Karpas-422 (cell line): ENCODE results near the gene C15orf62. TPM values are rescaled to one million over a fixed set of nuclear protein-coding genes. Genes with fewer than 3 reads are reported as not detected.

ENCODE experiments used
- DNase-seq: peaks from one replicate; pipeline ENCODE4 v3.0.0-alpha.2; 2015
- H2AFZ ChIP-seq: fragments of 200-600 bp; sonication (generic); 2 replicates; pipeline ENCODE4 v1.6.1; 2014; ENCODE audit warnings: antibody characterized with exemption, low read length, mixed read lengths
- H3K27ac ChIP-seq: fragments of 200-600 bp; sonication (generic); 2 replicates; pipeline ENCODE4 v1.5.1; 2014; ENCODE audit warnings: mild to moderate bottlenecking, low read length, moderate library complexity
- H3K27me3 ChIP-seq: fragments of 200-600 bp; sonication (generic); 2 replicates; pipeline ENCODE4 v1.6.1; 2014; ENCODE audit warnings: low read length, mixed read lengths
- H3K36me3 ChIP-seq: fragments of 200-600 bp; sonication (generic); 2 replicates; pipeline ENCODE4 v1.6.1; 2014; ENCODE audit warnings: low read length, mixed read lengths; ENCODE audit not compliant: insufficient read depth
- H3K4me1 ChIP-seq: fragments of 200-600 bp; sonication (generic); 2 replicates; pipeline ENCODE4 v1.6.1; 2014; ENCODE audit warnings: mild to moderate bottlenecking, low read length, mixed read lengths
- H3K4me2 ChIP-seq: fragments of 200-600 bp; sonication (generic); 2 replicates; pipeline ENCODE4 v1.6.1; 2014; ENCODE audit warnings: low read length, low read depth, mild to moderate bottlenecking; ENCODE audit not compliant: poor library complexity, severe bottlenecking
- H3K4me3 ChIP-seq: fragments of 200-600 bp; sonication (generic); 2 replicates; pipeline ENCODE4 v1.5.1; 2014; ENCODE audit warnings: mild to moderate bottlenecking, antibody characterized with exemption, low read length, mixed read lengths
- H3K79me2 ChIP-seq: fragments of 200-600 bp; sonication (generic); 2 replicates; pipeline ENCODE4 v1.6.1; 2014; ENCODE audit warnings: mild to moderate bottlenecking, low read length, mixed read lengths
- H3K9ac ChIP-seq: fragments of 200-600 bp; sonication (generic); 2 replicates; pipeline ENCODE4 v1.6.0; 2014; ENCODE audit warnings: low read length
- H3K9me2 ChIP-seq: fragments of 200-600 bp; sonication (generic), shearing (Covaris generic); replicated peaks from 2 replicates; pipeline ENCODE4 v1.6.0; 2014; ENCODE audit warnings: mild to moderate bottlenecking, low read length, moderate library complexity; ENCODE audit not compliant: insufficient read depth
- H3K9me3 ChIP-seq: fragments of 300-700, 200-600 bp; sonication (generic); 2 replicates; pipeline ENCODE4 v1.6.1; 2014; ENCODE audit warnings: low read length, mixed read lengths
- H4K20me1 ChIP-seq: fragments of 200-600 bp; sonication (generic); 2 replicates; pipeline ENCODE4 v1.6.1; 2014; ENCODE audit warnings: mild to moderate bottlenecking, antibody characterized with exemption, low read length, low read depth; ENCODE audit not compliant: insufficient read depth
- total RNA-seq: library from RNA; depleted of rRNA; stranded (reverse); fragments of >200 nt; shearing (Covaris generic); gene quantifications from 2 replicates; pipeline ENCODE4 v1.2.3, GENCODE V29; 2014; ENCODE audit warnings: low replicate concordance

Gene C15orf62
- total RNA-seq, 1 experiment from 2014 or later, result 2.4 TPM

DNA sequence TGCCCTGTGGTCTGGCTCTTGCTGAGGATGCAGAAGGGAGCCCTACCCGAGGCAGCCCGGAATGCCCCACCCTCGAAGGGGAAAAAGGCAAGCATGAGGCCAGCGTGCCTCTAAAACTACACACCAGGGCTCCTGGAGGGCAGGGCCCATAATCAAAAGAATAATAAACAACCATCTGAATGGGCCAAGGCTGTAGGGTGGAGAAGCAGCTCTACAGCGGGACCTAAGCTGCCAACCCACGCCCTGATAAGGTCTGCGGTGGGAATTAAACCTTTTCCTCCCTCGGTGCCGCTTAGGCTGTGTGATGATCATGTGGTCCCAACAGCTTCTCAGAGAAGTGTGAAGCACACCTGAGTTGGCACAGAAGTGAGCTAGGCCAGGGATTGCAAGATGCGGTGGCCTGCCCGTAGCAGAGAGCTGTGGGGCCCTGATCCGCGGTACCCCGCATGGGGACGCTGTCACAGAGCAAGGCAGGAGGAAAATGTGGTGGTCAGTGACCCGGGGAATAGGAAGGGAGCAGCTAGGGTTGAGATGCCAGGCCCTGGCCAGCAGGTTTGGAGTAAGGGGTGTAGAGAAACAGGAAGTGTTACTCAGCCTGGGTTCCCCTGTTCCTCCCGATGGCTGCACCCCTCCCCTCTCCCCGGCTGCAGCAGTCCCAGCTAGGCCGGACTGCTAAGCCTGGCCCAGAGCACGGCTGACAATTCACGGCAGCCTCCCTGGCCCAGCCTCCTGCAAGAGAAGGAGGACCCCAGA lies 1.1 kb upstream of the C15orf62 start:
- H4K20me1 ChIP-seq, result peaks cover 8% of the 10 kb centered on the region; the same call in 1 of the 2 replicates
- no peaks in the 10 kb centered on the region for H3K27me3 ChIP-seq
- H3K79me2 ChIP-seq, result peaks cover 9% of the 10 kb centered on the region; the same call in 1 of the 2 replicates
- H3K36me3 ChIP-seq, result peaks cover 3% of the 10 kb centered on the region; the same call in 1 of the 2 replicates
- no peaks in the 10 kb centered on the region for H3K9me3 ChIP-seq
- peaks cover 79% of the 10 kb centered on the region for H3K4me1 ChIP-seq
- peak overlapping the region; percentile 70 for H3K4me2 ChIP-seq
- H3K27ac ChIP-seq, result peak overlapping the region; percentile 96
- peak; percentile 82 for DNase-seq
- peak overlapping the region; percentile 53 for H3K4me3 ChIP-seq
- peak overlapping the region; percentile 76 for H3K9ac ChIP-seq
- no peaks in the 10 kb centered on the region for H3K9me2 ChIP-seq
- no peak overlapping the region; the same call in 1 of the 2 replicates for H2AFZ ChIP-seq

DNA sequence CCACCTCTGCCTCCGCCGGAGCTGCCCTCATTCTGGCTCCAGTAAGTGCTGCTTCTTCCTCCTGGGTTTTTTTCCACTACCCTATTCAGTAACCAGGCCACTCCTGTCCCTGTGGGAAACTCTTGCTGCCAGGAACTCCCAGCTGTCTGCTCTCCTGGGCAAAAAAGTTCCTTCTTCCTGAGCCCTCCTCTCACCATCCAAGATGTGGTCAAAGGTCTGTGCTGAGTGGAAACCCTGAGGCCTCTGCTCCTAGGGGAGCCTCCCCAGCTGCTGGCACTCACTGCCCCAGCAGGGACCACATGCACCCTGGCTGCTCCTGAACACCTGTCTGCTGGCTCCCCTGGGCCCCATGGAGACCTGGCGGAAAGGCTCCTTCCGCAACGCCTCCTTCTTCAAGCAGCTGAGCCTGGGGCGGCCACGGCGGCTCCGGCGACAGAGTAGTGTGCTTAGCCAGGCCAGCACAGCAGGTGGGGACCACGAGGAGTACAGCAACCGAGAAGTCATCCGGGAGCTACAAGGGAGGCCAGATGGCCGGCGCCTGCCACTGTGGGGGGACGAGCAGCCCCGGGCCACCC lies 454 bp downstream of the C15orf62 start:
- no peaks in the 10 kb centered on the region for H3K27me3 ChIP-seq
- H3K36me3 ChIP-seq, result peaks cover 3% of the 10 kb centered on the region; the same call in 1 of the 2 replicates
- H3K4me3 ChIP-seq, result peak overlapping the region; percentile 44; the same call in 1 of the 2 replicates
- peak overlapping the region; percentile 70 for H3K4me2 ChIP-seq
- DNase-seq, result peak; percentile 91
- H3K9me3 ChIP-seq, result no peaks in the 10 kb centered on the region
- peak overlapping the region; percentile 65 for H3K9ac ChIP-seq
- H2AFZ ChIP-seq, result no peak overlapping the region
- peaks cover 9% of the 10 kb centered on the region; the same call in 1 of the 2 replicates for H3K79me2 ChIP-seq
- H4K20me1 ChIP-seq, result peaks cover 8% of the 10 kb centered on the region; the same call in 1 of the 2 replicates
- H3K27ac ChIP-seq, result peak overlapping the region; percentile 96
- H3K9me2 ChIP-seq, result no peaks in the 10 kb centered on the region
- H3K4me1 ChIP-seq, result peaks cover 73% of the 10 kb centered on the region

DNA sequence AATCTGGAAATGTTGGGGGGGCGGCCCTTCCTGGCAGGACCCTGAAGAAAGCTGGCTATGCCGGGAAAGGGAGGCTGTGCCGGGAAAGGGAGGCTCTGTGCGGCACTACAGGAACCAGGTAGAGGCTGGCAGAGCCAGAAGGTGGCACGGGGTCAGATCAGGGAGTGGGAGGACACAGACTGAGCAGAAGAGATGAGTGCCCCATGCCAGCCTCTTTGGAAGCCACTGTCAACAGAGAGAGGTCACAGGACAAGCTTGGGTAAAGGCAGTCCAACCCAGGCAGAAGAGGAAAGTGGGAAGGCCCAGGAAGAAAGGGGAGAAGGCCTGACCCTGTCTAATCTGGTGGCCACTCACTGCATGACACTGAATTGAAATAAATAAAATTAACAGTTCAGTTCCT lies 1.5 kb downstream of the C15orf62 start:
- H3K36me3 ChIP-seq, result peaks cover 6% of the 10 kb centered on the region
- peak overlapping the region; percentile 70 for H3K4me2 ChIP-seq

DNA sequence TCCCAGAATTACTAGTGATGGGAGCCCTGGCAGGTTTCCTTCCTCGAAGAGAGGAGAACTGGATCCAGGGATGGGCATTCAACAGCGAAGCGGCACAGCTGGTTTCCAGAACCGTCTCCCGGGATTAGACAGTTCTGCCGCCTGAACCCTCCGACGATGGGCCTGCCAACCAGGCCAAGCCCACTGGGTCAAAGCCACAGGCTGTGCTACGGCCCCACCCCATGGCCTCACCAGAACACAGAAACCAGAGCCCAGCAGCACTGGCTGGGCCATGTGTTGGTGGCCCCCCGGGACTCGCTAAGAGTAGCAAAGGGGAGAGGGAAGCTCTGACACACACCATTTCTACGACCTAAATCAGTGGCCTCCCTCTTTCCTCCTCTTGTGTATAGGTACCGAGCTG lies 2.2 kb downstream of the C15orf62 start:
- no peak overlapping the region for H3K9ac ChIP-seq
- no peak overlapping the region for H3K27ac ChIP-seq
- no peak for DNase-seq
- H3K4me1 ChIP-seq, result peaks cover 55% of the 10 kb centered on the region
- H3K4me2 ChIP-seq, result no peak overlapping the region
- no peaks in the 10 kb centered on the region for H3K9me3 ChIP-seq
- H3K4me3 ChIP-seq, result no peak overlapping the region
- H3K36me3 ChIP-seq, result peaks cover 6% of the 10 kb centered on the region
- no peak overlapping the region for H2AFZ ChIP-seq
- no peaks in the 10 kb centered on the region; the same call in 1 of the 2 replicates for H3K79me2 ChIP-seq
- H3K27me3 ChIP-seq, result no peaks in the 10 kb centered on the region
- no peaks in the 10 kb centered on the region for H3K9me2 ChIP-seq
- H4K20me1 ChIP-seq, result peaks cover 6% of the 10 kb centered on the region; the same call in 1 of the 2 replicates

More for the DNA sequence above, 1.5 kb downstream of the C15orf62 start:
- DNase-seq, result no peak
- Histone ChIP-seq H2AFZ (no peak overlapping the region), H3K4me1 (peaks cover 63% of the 10 kb centered on the region), H3K9me2 (no peaks in the 10 kb centered on the region), H3K9ac (peak overlapping the region; percentile 65), H3K27me3 (no peaks in the 10 kb centered on the region), H3K4me3 (peak overlapping the region; percentile 44; the same call in 1 of the 2 replicates), H3K27ac (peak overlapping the region; percentile 96; the same call in 1 of the 2 replicates), H3K79me2 (peaks cover 2% of the 10 kb centered on the region; the same call in 1 of the 2 replicates), H3K9me3 (no peaks in the 10 kb centered on the region), H4K20me1 (peaks cover 6% of the 10 kb centered on the region; the same call in 1 of the 2 replicates)

DNA sequence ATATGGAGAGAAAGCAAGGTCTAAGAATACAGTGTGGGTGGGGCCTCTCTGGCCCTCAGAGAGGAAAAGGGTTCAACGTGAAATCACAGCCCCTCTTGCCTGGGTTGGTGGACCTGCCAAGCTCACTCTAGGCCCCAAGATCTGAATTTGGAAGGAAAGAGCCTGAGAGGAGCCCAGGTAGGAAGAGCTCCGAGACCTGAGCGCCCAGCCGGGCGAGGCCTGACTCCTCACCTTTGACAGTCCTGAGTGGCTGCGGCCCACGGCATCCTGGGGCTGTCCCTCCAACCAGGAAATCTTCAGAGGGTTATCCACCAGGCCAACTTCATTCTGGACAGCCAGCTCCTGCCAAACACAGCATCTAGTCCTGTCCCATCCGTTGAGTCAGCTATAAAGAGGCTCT lies 3.7 kb downstream of the C15orf62 start:
- H3K27me3 ChIP-seq, result no peaks in the 10 kb centered on the region
- no peak overlapping the region for H3K9ac ChIP-seq
- H2AFZ ChIP-seq, result no peak overlapping the region
- H3K27ac ChIP-seq, result no peak overlapping the region
- peaks cover 6% of the 10 kb centered on the region; the same call in 1 of the 2 replicates for H4K20me1 ChIP-seq
- no peak overlapping the region for H3K4me3 ChIP-seq
- H3K9me3 ChIP-seq, result no peaks in the 10 kb centered on the region
- no peaks in the 10 kb centered on the region for H3K9me2 ChIP-seq
- H3K79me2 ChIP-seq, result no peaks in the 10 kb centered on the region
- no peak for DNase-seq
- peaks cover 40% of the 10 kb centered on the region for H3K4me1 ChIP-seq
- no peak overlapping the region for H3K4me2 ChIP-seq
- peaks cover 3% of the 10 kb centered on the region; the same call in 1 of the 2 replicates for H3K36me3 ChIP-seq

DNA sequence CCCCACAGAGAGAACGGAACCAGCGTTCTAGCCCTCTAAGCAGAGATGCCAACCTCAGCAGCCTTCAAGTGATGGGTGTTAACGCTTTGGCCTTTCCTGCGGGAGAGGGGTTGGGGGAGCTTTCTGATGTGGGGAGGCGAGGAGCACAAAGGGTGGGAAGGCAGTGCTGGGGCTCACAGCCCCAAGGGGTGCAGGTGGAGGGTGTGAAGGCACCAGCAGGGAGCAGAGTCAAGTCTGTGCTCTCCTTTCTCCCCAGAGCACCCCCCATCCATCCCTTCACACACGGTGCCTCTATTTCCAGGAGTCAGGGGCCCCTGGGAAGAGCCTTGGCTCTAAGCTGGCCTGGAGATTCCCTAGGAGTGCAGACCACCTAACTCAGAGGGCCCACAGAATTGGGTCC lies 4.1 kb downstream of the C15orf62 start:
- peaks cover 36% of the 10 kb centered on the region for H3K4me1 ChIP-seq

DNA sequence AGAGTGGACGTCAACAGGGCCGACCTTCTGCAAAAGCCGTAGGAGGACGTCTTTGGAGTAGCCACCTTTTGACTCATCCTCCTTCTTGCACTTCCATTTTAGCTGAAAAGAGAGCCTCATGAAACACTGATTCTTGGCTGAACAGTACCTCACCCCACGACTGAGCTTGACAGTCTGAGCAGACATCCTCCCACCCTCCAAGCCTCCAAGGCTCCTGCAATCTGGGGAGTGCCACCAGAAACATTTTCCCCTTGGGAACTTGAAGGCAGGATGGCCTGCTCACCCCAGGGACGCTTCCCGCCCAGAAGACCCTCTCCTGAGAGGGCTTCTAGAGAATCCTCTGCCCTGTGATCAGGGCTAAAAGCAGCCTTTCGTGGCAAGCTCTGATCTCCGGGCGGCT lies 5.2 kb downstream of the C15orf62 start:
- Histone ChIP-seq H3K27me3 (no peaks in the 10 kb centered on the region), H3K36me3 (peaks cover 3% of the 10 kb centered on the region; the same call in 1 of the 2 replicates), H3K9ac (no peak overlapping the region), H3K27ac (no peak overlapping the region), H3K9me3 (no peaks in the 10 kb centered on the region), H3K4me1 (peaks cover 27% of the 10 kb centered on the region), H3K9me2 (no peaks in the 10 kb centered on the region), H3K4me3 (no peak overlapping the region), H3K4me2 (no peak overlapping the region), H3K79me2 (no peaks in the 10 kb centered on the region), H2AFZ (no peak overlapping the region), H4K20me1 (peaks cover 6% of the 10 kb centered on the region; the same call in 1 of the 2 replicates)
- no peak for DNase-seq

More for the DNA sequence above, 4.1 kb downstream of the C15orf62 start:
- Histone ChIP-seq H3K4me2 (no peak overlapping the region), H3K9me3 (no peaks in the 10 kb centered on the region), H3K9me2 (no peaks in the 10 kb centered on the region), H3K36me3 (peaks cover 3% of the 10 kb centered on the region; the same call in 1 of the 2 replicates), H3K27me3 (no peaks in the 10 kb centered on the region), H3K27ac (no peak overlapping the region), H4K20me1 (peaks cover 6% of the 10 kb centered on the region; the same call in 1 of the 2 replicates), H3K79me2 (no peaks in the 10 kb centered on the region), H2AFZ (no peak overlapping the region), H3K9ac (no peak overlapping the region), H3K4me3 (no peak overlapping the region)
- no peak for DNase-seq
